ENCODE data around the gene MAN2A1. TPM values are rescaled to one million over a fixed set of nuclear protein-coding genes. Genes with fewer than 3 reads are reported as not detected.

The MAN2A1 gene
- polyA plus RNA-seq, 1 donor (not counting 4 experiments of a cell fraction or from before 2014, with no cell fraction given): 63.8 TPM

GRCh38 chr5:109645707-109646192 is 44.0 kb upstream of the MAN2A1 start:
- Histone ChIP-seq H3K79me2 (ENCODE audit: control insufficient read depth, insufficient read depth, low read length) (no peaks in the 10 kb centered on the region), H3K9me3 (ENCODE audit: control insufficient read depth, low read depth, low read length) (no peaks in the 10 kb centered on the region), H3K4me1 (ENCODE audit: control insufficient read depth, extremely low read depth, insufficient read depth, low read length) (no peaks in the 10 kb centered on the region), H3K27ac (ENCODE audit: control insufficient read depth, insufficient read depth, low read length) (no peak overlapping the region), H3K27me3 (ENCODE audit: control insufficient read depth, extremely low read depth, insufficient read depth, low read length) (no peaks in the 10 kb centered on the region), H3K4me2 (ENCODE audit: control insufficient read depth, extremely low read depth, insufficient read depth, low read depth, low read length) (no peak overlapping the region), H4K20me1 (ENCODE audit: control insufficient read depth, extremely low read depth, insufficient read depth, low read length) (no peaks in the 10 kb centered on the region), H3K9me1 (ENCODE audit: control insufficient read depth, extremely low read depth, insufficient read depth, low read length) (no peaks in the 10 kb centered on the region), H3K4me3 (ENCODE audit: control insufficient read depth in 2 of 3, extremely low read depth in 1 of 3, insufficient read depth in 2 of 3, low read depth in 1 of 3, low read length in 3 of 3) (no peak overlapping the region), H3K36me3 (ENCODE audit: control insufficient read depth in 2 of 2, extremely low read depth in 1 of 2, insufficient read depth in 2 of 2, low read length in 2 of 2) (no peaks in the 10 kb centered on the region), H2AFZ (ENCODE audit: control insufficient read depth, low read length) (no peak overlapping the region), H3K9ac (ENCODE audit: control insufficient read depth, extremely low read depth, insufficient read depth, low read length) (no peak overlapping the region)
- TF ChIP-seq EZH2 (IDR thresholded peaks at IDR 0.05; ENCODE audit: low read length) (no peak), CTCF (optimal IDR thresholded peaks at IDR 0.05 in 1 of 3, IDR thresholded peaks at IDR 0.05 in 1 of 3, conservative IDR thresholded peaks at IDR 0.05 in 1 of 3; ENCODE audit: extremely low read depth in 1 of 3, insufficient read depth in 2 of 3, low read length in 3 of 3) (no peak)
- FAIRE-seq (no peak), DNase-seq (ENCODE audit: low read depth, low spot score) (no peak)
- dilution Hi-C loops (cut with MboI; ENCODE audit: extremely low pct_ligation_motif_present, low sequenced_read_pairs): no loop called here

GRCh38 chr5:109649318-109649717 is 40.4 kb upstream of the MAN2A1 start:
- Histone ChIP-seq H3K9ac (ENCODE audit: control insufficient read depth, extremely low read depth, insufficient read depth, low read length) (no peak overlapping the region), H3K27me3 (ENCODE audit: control insufficient read depth, extremely low read depth, insufficient read depth, low read length) (no peaks in the 10 kb centered on the region), H3K4me1 (ENCODE audit: control insufficient read depth, extremely low read depth, insufficient read depth, low read length) (peaks cover 12% of the 10 kb centered on the region), H3K9me1 (ENCODE audit: control insufficient read depth, extremely low read depth, insufficient read depth, low read length) (no peaks in the 10 kb centered on the region), H3K36me3 (ENCODE audit: control insufficient read depth in 2 of 2, extremely low read depth in 1 of 2, insufficient read depth in 2 of 2, low read length in 2 of 2) (no peaks in the 10 kb centered on the region), H3K4me2 (ENCODE audit: control insufficient read depth, extremely low read depth, insufficient read depth, low read depth, low read length) (no peak overlapping the region), H3K9me3 (ENCODE audit: control insufficient read depth, low read depth, low read length) (no peaks in the 10 kb centered on the region), H3K27ac (ENCODE audit: control insufficient read depth, insufficient read depth, low read length) (no peak overlapping the region), H2AFZ (ENCODE audit: control insufficient read depth, low read length) (no peak overlapping the region), H4K20me1 (ENCODE audit: control insufficient read depth, extremely low read depth, insufficient read depth, low read length) (no peaks in the 10 kb centered on the region), H3K79me2 (ENCODE audit: control insufficient read depth, insufficient read depth, low read length) (no peaks in the 10 kb centered on the region), H3K4me3 (ENCODE audit: control insufficient read depth in 2 of 3, extremely low read depth in 1 of 3, insufficient read depth in 2 of 3, low read depth in 1 of 3, low read length in 3 of 3) (no peak overlapping the region)
- no peak for TF ChIP-seq EZH2 (IDR thresholded peaks at IDR 0.05; ENCODE audit: low read length)
- TF ChIP-seq CTCF (optimal IDR thresholded peaks at IDR 0.05 in 1 of 3, IDR thresholded peaks at IDR 0.05 in 1 of 3, conservative IDR thresholded peaks at IDR 0.05 in 1 of 3; ENCODE audit: extremely low read depth in 1 of 3, insufficient read depth in 2 of 3, low read length in 3 of 3): no peak
- dilution Hi-C loops (cut with MboI; ENCODE audit: extremely low pct_ligation_motif_present, low sequenced_read_pairs): no loop called here
- DNase-seq (ENCODE audit: low read depth, low spot score) (no peak), FAIRE-seq (no peak)

All from keratinocyte (primary cell).